ENCODE results near the gene CD86.

Gene CD86

DNA sequence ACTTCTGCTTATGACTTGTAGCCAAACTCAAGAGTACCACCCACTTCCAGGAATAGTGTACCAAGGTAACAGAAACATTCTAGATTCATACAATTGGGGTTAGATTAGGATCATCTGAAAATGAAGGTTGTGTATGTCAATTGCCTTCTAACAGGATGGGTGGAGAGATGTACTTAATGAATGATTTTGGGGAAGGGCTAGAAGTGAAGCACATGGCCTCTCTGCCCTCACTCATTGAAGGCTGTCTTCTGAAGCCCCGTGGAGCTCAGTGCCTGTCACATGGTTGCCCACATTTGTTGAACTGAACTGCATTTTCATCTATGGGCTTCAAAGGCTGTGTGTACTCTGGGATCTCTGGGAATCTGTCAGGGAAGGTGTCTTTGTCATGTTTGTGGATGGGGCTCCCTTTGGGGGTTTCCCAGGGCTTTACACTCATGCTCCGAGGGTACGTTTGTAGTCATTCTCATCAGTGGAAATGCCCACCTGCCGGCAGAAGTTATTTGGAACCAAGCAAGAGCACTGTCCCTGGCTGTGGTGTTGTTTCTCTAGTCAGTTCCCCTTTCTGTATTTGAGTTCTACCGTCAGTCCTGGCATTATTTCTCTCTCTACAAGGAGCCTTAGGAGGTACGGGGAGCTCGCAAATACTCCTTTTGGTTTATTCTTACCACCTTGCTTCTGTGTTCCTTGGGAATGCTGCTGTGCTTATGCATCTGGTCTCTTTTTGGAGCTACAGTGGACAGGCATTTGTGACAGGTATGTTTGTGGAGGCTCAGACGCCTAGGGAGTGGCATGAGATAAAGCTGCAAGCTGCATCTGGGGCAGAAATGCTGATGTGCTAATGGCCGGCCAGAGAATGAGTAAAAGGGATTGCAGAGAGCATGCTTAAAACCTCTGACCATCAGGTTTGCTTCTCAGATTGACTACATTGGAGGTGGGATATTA, 22.4 kb downstream of the CD86 start:
- Histone ChIP-seq H3K27ac (ENCODE audit: low read depth, low read length, severe bottlenecking) (no peak overlapping the region), H3K9me3 (ENCODE audit: control insufficient read depth, low read length) (no peaks in the 10 kb centered on the region), H3K36me3 (ENCODE audit: control insufficient read depth, insufficient read depth, low read length) (no peaks in the 10 kb centered on the region), H3K4me1 (ENCODE audit: control insufficient read depth, insufficient read depth, low read length, poor library complexity, severe bottlenecking) (peaks cover 3% of the 10 kb centered on the region), H3K4me3 (ENCODE audit: extremely low read depth, insufficient read depth, low read length, poor library complexity, severe bottlenecking) (no peak overlapping the region)
- 87 to 97% methylated on average over 5 to 6 of the region's 9 CpGs for WGBS, 2 experiments (ENCODE audit: insufficient coverage in 2 of 2)

DNA sequence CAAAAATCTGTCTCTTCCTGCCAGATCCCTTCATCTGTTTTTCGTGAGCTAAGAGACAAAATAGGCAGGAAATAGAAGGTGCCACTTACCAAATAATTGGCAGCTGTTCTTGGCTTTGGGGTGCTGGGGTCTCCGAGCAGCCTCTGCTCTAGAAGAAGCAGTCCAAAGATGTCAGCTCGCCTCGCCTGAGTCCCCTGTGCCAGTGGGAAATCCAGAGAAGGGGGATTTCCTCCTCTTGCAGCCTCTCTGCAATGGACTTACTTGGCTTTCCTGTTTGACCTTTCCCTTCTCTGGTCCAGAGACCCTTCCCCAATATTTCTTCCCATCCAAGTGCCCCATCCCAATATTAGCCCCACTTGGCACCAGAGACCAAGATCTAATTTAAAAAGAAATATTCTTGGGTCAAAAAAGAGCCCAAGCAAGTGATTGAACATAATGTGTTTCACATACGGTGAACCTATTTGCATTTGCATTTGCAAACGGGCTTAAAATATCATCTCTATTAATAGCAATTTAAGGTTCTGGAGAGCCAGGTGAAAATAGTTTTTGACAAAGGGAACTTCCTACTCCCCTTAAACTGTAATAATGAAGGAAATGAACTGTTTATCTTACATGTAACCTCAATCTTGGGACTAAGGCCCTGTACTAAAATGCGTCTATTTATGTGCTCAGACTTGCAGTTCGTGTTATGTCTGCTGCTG, 23.2 kb downstream of the CD86 start:
- 78 to 91% methylated on average over 3 to 4 of the region's 8 CpGs for WGBS, 2 experiments (ENCODE audit: insufficient coverage in 2 of 2)
- H3K4me3 ChIP-seq (ENCODE audit: extremely low read depth, insufficient read depth, low read length, poor library complexity, severe bottlenecking), result no peak overlapping the region
- H3K27ac ChIP-seq (ENCODE audit: low read depth, low read length, severe bottlenecking), result no peak overlapping the region
- no peaks in the 10 kb centered on the region for H3K9me3 ChIP-seq (ENCODE audit: control insufficient read depth, low read length)
- H3K36me3 ChIP-seq (ENCODE audit: control insufficient read depth, insufficient read depth, low read length), result no peaks in the 10 kb centered on the region
- H3K4me1 ChIP-seq (ENCODE audit: control insufficient read depth, insufficient read depth, low read length, poor library complexity, severe bottlenecking), result peaks cover 3% of the 10 kb centered on the region

DNA sequence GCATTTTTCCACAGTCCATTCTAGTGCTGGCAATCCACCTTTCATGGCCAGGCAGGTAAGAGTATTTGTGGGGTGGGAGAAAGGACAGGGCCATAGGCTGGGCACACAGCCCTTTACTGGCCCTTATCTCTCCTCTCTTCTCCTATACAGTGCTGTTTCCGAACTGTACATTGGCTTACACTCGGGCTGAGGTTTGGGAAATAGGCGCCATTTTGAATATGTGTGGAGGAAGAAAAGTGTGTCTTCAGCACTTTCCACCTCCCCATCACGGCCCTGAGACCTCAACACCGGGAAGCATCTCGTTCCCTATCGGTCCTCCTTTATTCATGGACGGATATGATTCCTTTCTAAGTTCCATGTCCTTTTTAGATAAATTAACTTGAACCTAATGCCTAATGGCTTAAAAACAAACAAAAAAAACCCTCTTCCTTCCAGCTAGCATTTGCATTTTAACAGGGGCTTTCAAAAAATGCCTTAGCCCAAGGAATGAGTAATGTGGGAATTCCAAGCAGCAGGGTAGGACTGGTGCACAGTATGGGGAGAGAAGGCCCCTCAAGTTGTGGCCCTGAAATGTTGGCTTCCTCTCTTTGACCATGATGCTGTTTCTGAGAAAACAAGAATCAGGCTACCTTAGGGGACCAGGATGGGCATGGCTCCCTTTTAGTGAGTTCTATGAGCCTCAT, 24.5 kb downstream of the CD86 start:
- Histone ChIP-seq H3K4me1 (ENCODE audit: control insufficient read depth, insufficient read depth, low read length, poor library complexity, severe bottlenecking) (peaks cover 3% of the 10 kb centered on the region), H3K27ac (ENCODE audit: low read depth, low read length, severe bottlenecking) (no peak overlapping the region), H3K4me3 (ENCODE audit: extremely low read depth, insufficient read depth, low read length, poor library complexity, severe bottlenecking) (no peak overlapping the region), H3K36me3 (ENCODE audit: control insufficient read depth, insufficient read depth, low read length) (no peaks in the 10 kb centered on the region), H3K9me3 (ENCODE audit: control insufficient read depth, low read length) (no peaks in the 10 kb centered on the region)
- WGBS, 2 experiments (ENCODE audit: insufficient coverage in 2 of 2), result 91 to 100% methylated on average over 3 to 5 of the region's 8 CpGs

DNA sequence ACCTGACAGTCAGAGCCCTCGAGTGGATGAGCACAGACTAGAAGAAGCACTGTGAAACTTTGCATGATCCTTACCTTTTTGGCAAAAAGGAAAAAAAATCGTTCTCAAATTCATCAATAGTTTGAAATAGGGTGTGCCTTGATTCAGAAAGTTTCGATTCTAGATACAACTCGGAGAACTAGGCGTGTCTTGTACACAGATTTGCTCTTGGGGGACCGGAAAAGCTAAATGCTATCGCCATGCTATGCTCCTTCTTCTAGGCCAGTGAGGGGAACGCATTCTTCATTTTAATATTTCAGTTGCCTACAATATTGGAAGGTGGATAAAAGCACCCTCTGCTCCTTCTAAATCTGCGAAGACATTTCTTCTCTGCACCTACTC, 25.0 kb downstream of the CD86 start:
- H3K36me3 ChIP-seq (ENCODE audit: control insufficient read depth, insufficient read depth, low read length), result no peaks in the 10 kb centered on the region
- H3K27ac ChIP-seq (ENCODE audit: low read depth, low read length, severe bottlenecking), result no peak overlapping the region
- WGBS, 2 experiments (ENCODE audit: insufficient coverage in 2 of 2), result 91 to 96% methylated on average over 7 to 8 of the region's 9 CpGs
- peaks cover 3% of the 10 kb centered on the region for H3K4me1 ChIP-seq (ENCODE audit: control insufficient read depth, insufficient read depth, low read length, poor library complexity, severe bottlenecking)
- no peak overlapping the region for H3K4me3 ChIP-seq (ENCODE audit: extremely low read depth, insufficient read depth, low read length, poor library complexity, severe bottlenecking)
- no peaks in the 10 kb centered on the region for H3K9me3 ChIP-seq (ENCODE audit: control insufficient read depth, low read length)

DNA sequence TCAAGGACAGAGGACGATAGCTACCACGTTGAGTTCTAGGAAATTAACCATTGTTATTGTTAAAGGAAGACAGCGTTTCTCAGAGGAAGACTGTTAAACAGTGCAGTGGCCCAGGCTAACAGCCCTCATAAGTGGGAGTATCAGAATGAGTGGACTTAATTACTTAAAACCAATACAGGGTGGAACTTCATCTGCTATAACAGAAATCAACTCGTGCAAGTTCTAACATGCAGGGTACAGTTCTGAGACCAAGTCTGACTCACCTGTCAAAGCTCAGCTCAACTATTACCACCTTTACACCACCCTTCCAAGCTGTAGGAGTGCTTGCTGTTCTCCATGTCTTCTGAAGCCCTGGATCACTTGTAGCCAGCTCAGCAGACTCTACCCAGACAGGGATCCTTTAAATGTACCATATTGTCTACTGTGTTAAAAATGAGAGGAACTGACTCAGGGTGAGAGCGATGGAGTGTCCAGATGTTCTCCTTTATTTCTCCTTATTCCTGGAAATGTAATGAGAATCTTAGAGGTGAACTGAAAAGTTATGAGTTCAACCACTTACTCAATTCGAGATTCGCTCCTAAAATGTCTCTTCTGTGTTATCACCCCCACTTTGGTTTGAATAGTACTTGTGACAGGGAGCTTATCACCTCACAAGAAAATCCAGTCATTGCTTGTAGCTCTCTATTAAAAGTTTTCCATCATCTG, 26.5 kb downstream of the CD86 start:
- no peaks in the 10 kb centered on the region for H3K4me1 ChIP-seq (ENCODE audit: control insufficient read depth, insufficient read depth, low read length, poor library complexity, severe bottlenecking)
- no peak overlapping the region for H3K4me3 ChIP-seq (ENCODE audit: extremely low read depth, insufficient read depth, low read length, poor library complexity, severe bottlenecking)
- no peaks in the 10 kb centered on the region for H3K36me3 ChIP-seq (ENCODE audit: control insufficient read depth, insufficient read depth, low read length)
- no peaks in the 10 kb centered on the region for H3K9me3 ChIP-seq (ENCODE audit: control insufficient read depth, low read length)
- no peak overlapping the region for H3K27ac ChIP-seq (ENCODE audit: low read depth, low read length, severe bottlenecking)
- 66 to 93% methylated on average over 3 to 4 of the region's 7 CpGs for WGBS, 2 experiments (ENCODE audit: insufficient coverage in 2 of 2)

DNA sequence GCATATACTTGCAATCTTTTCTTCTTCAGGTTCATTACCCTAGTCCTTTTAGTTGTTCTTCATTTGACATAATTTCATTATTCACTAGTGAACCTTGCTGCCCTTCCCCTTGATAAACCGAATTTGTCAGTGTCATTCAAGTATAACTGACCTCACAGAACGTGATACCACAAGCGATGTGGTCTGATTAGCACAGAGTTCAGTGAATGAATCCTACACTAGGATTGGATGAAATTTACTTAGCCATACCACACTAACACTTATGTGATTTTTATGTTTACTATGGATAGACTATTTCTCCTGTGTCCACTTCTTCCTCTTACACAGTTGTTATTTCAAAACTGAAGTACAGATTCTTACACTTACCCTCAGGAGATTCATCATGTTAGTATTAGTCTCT, 27.2 kb downstream of the CD86 start:
- WGBS, 2 experiments (ENCODE audit: insufficient coverage in 2 of 2), result 75 to 89% methylated on average over 1 to 3 of the region's 3 CpGs
- Histone ChIP-seq H3K4me1 (ENCODE audit: control insufficient read depth, insufficient read depth, low read length, poor library complexity, severe bottlenecking) (no peaks in the 10 kb centered on the region), H3K36me3 (ENCODE audit: control insufficient read depth, insufficient read depth, low read length) (no peaks in the 10 kb centered on the region), H3K4me3 (ENCODE audit: extremely low read depth, insufficient read depth, low read length, poor library complexity, severe bottlenecking) (no peak overlapping the region), H3K27ac (ENCODE audit: low read depth, low read length, severe bottlenecking) (no peak overlapping the region), H3K9me3 (ENCODE audit: control insufficient read depth, low read length) (no peaks in the 10 kb centered on the region)

DNA sequence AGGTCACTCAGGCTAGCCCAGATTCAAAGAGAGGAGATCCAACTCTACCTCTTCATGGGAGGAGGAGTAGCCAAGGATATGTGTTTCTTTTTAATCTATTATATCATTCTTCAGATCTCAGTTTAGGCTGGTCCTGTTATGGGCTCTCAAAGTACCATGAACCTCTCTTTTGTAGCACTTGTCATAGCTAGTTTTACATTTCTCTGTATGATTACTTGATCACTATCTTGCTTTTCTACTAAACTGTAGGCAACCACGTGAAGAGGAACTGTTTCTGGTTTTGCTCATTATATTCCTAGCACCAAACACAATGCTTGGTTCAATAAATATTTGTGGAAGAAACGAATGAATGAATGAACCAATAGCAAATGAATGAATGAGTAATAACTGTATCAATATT, 29.6 kb downstream of the CD86 start:
- no peak overlapping the region for H3K27ac ChIP-seq (ENCODE audit: low read depth, low read length, severe bottlenecking)
- no peak overlapping the region for H3K4me3 ChIP-seq (ENCODE audit: extremely low read depth, insufficient read depth, low read length, poor library complexity, severe bottlenecking)
- no peaks in the 10 kb centered on the region for H3K9me3 ChIP-seq (ENCODE audit: control insufficient read depth, low read length)

DNA sequence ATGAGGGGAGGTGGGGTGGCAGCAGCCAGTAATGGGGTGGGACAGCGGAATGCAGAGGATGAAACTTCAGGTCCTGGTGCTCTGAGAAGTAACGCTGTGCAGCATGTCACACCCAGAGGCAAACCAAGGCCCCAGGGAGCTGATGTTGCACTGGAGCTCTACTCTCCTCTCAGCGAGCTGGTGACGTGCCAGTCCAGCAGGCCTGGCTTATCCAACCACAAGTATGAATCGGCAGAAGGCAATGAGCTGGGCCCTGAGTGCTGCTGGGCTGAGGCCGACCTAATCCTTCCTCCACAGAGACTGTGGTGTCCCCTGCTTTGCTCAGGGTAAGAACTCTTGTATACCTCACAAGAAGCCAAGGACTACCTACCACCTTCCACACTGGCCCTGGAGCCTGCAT, 30.5 kb downstream of the CD86 start:
- Histone ChIP-seq H3K36me3 (ENCODE audit: control insufficient read depth, insufficient read depth, low read length) (no peaks in the 10 kb centered on the region), H3K9me3 (ENCODE audit: control insufficient read depth, low read length) (no peaks in the 10 kb centered on the region), H3K4me1 (ENCODE audit: control insufficient read depth, insufficient read depth, low read length, poor library complexity, severe bottlenecking) (no peaks in the 10 kb centered on the region), H3K27ac (ENCODE audit: low read depth, low read length, severe bottlenecking) (no peak overlapping the region), H3K4me3 (ENCODE audit: extremely low read depth, insufficient read depth, low read length, poor library complexity, severe bottlenecking) (no peak overlapping the region)
- WGBS, 2 experiments (ENCODE audit: insufficient coverage in 2 of 2), result 90 to 99% methylated on average over 5 to 6 of the region's 6 CpGs

More for the DNA sequence above, 29.6 kb downstream of the CD86 start:
- Histone ChIP-seq H3K36me3 (ENCODE audit: control insufficient read depth, insufficient read depth, low read length) (no peaks in the 10 kb centered on the region), H3K4me1 (ENCODE audit: control insufficient read depth, insufficient read depth, low read length, poor library complexity, severe bottlenecking) (no peaks in the 10 kb centered on the region)
- WGBS, 2 experiments (ENCODE audit: insufficient coverage in 2 of 2), result no CpG with 5 or more reads among the region's 2 CpGs

DNA sequence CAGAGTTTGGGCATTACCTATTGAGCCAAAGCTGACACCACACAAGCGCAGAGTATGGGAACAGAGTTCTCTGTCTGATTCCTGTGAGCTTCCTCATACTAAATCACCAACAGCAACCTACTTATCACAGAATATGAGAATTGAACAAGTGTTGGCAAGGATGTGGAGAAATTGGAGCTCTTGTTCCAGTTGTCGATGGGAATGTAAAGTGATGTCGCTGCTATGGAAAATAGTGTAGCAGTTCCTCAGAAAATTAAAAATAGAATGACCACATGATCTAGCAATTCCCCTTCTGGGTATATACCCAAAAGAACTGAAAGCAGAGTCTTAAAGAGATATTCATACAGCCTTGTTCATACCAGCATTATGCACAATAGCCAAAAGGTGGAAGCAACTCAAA, 33.4 kb downstream of the CD86 start:
- H3K36me3 ChIP-seq (ENCODE audit: control insufficient read depth, insufficient read depth, low read length), result no peaks in the 10 kb centered on the region
- no CpG with 5 or more reads among the region's 3 CpGs for WGBS, 2 experiments (ENCODE audit: insufficient coverage in 2 of 2)

DNA sequence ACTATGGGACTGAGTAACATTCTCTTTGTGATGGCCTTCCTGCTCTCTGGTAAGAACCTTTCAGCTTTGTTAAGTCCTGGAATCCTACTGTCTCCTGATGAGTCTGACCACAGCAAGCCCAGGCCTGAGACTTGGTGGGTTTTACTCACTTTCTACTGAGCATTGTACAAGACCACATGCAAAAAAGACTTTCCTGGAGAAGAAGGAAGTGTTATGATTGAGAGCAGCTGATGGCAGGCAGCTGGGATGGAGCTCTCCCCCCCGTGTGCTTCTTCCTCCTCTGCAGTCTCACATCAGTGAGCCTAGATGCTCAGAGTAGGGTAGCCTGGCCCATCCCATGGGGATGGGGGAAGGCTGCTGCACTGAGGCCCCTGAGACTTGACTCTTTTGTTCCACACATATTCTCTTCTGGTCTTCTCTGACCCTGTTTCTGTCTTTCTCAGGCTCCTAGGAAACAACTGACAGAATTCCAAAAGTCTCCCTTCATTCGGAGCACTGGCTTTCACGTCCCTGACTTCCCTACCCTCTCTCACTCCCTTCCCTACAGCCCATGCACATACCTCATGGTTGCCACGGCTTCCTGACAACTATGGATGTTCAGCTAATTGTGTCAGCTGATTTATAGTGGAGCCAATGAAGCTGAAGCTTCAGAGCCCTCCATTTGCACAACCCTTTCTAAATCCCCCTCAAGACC, 36.6 kb downstream of the CD86 start:
- no peaks in the 10 kb centered on the region for H3K9me3 ChIP-seq (ENCODE audit: control insufficient read depth, low read length)
- H3K27ac ChIP-seq (ENCODE audit: low read depth, low read length, severe bottlenecking), result no peak overlapping the region
- no peaks in the 10 kb centered on the region for H3K36me3 ChIP-seq (ENCODE audit: control insufficient read depth, insufficient read depth, low read length)
- 76 to 79% methylated on average over 2 to 3 of the region's 4 CpGs for WGBS, 2 experiments (ENCODE audit: insufficient coverage in 2 of 2)
- no peaks in the 10 kb centered on the region for H3K4me1 ChIP-seq (ENCODE audit: control insufficient read depth, insufficient read depth, low read length, poor library complexity, severe bottlenecking)
- H3K4me3 ChIP-seq (ENCODE audit: extremely low read depth, insufficient read depth, low read length, poor library complexity, severe bottlenecking), result no peak overlapping the region

More for the DNA sequence above, 33.4 kb downstream of the CD86 start:
- Histone ChIP-seq H3K4me3 (ENCODE audit: extremely low read depth, insufficient read depth, low read length, poor library complexity, severe bottlenecking) (no peak overlapping the region), H3K4me1 (ENCODE audit: control insufficient read depth, insufficient read depth, low read length, poor library complexity, severe bottlenecking) (no peaks in the 10 kb centered on the region), H3K27ac (ENCODE audit: low read depth, low read length, severe bottlenecking) (no peak overlapping the region), H3K9me3 (ENCODE audit: control insufficient read depth, low read length) (no peaks in the 10 kb centered on the region)
